BLaER1 (cell line): ENCODE results near the gene PHKA2.

Experiments used
- H3K27ac ChIP-seq: shearing (Covaris generic); formaldehyde crosslinking; 2 replicates; pipeline ENCODE4 v1.8.1; 2022
- H3K27me3 ChIP-seq: shearing (Covaris generic); formaldehyde crosslinking; 2 replicates; pipeline ENCODE4 v1.8.1; 2022
- H3K36me3 ChIP-seq: shearing (Covaris generic); formaldehyde crosslinking; 2 replicates; pipeline ENCODE4 v1.8.1; 2022
- H3K4me1 ChIP-seq: shearing (Covaris generic); formaldehyde crosslinking; 2 replicates; pipeline ENCODE4 v1.8.1; 2022
- H3K4me2 ChIP-seq: shearing (Covaris generic); formaldehyde crosslinking; 2 replicates; pipeline ENCODE4 v1.8.1; 2022
- H3K4me3 ChIP-seq: shearing (Covaris generic); formaldehyde crosslinking; 2 replicates; pipeline ENCODE4 v1.8.1; 2022
- H3K9ac ChIP-seq: shearing (Covaris generic); formaldehyde crosslinking; 2 replicates; pipeline ENCODE4 v1.8.1; 2022
- H3K9me3 ChIP-seq: shearing (Covaris generic); formaldehyde crosslinking; 2 replicates; pipeline ENCODE4 v1.8.1; 2022
- H4K20me1 ChIP-seq: shearing (Covaris generic); formaldehyde crosslinking; 2 replicates; pipeline ENCODE4 v1.8.1; 2022
- Cebpa-rat ChIP-seq: shearing (Covaris generic); IDR thresholded peaks from 2 replicates; pipeline ENCODE4 v1.8.1; 2022

Gene PHKA2

GRCh38 chrX:18974993-18975392, 8.9 kb downstream of the PHKA2 start:
- Histone ChIP-seq H3K4me1 (peaks cover 2% of the 10 kb centered on the region; the same call in 1 of the 2 replicates), H3K4me2 (no peak overlapping the region), H3K36me3 (peaks cover 6% of the 10 kb centered on the region; the same call in 1 of the 2 replicates), H3K27ac (no peak overlapping the region), H3K4me3 (no peak overlapping the region), H3K9ac (no peak overlapping the region), H3K9me3 (peaks cover 6% of the 10 kb centered on the region; the same call in 1 of the 2 replicates), H3K27me3 (peaks cover 47% of the 10 kb centered on the region), H4K20me1 (peaks cover 43% of the 10 kb centered on the region)
- no peak for TF ChIP-seq Cebpa-rat

- H3K9me3 ChIP-seq: peaks cover 6% of the 10 kb centered on the region; the same call in 1 of the 2 replicates
- TF ChIP-seq Cebpa-rat: no peak
These were observed 10.3 kb downstream of the PHKA2 start for GRCh38 chrX:18973527-18974192.

GRCh38 chrX:18971506-18971905, 12.4 kb downstream of the PHKA2 start:
- no peak for TF ChIP-seq Cebpa-rat
- H3K9ac ChIP-seq: no peak overlapping the region
- H3K27ac ChIP-seq: no peak overlapping the region
- peaks cover 6% of the 10 kb centered on the region; the same call in 1 of the 2 replicates for H3K36me3 ChIP-seq
- no peak overlapping the region for H3K4me3 ChIP-seq
- H4K20me1 ChIP-seq: peaks cover 55% of the 10 kb centered on the region
- no peaks in the 10 kb centered on the region for H3K4me1 ChIP-seq
- peaks cover 49% of the 10 kb centered on the region for H3K27me3 ChIP-seq
- H3K4me2 ChIP-seq: no peak overlapping the region
- peaks cover 6% of the 10 kb centered on the region; the same call in 1 of the 2 replicates for H3K9me3 ChIP-seq

More at GRCh38 chrX:18973527-18974192, 10.3 kb downstream of the PHKA2 start:
- H4K20me1 ChIP-seq: peaks cover 55% of the 10 kb centered on the region
- H3K27ac ChIP-seq: no peak overlapping the region
- H3K4me2 ChIP-seq: no peak overlapping the region
- no peaks in the 10 kb centered on the region for H3K4me1 ChIP-seq
- H3K9ac ChIP-seq: no peak overlapping the region
- H3K27me3 ChIP-seq: peaks cover 41% of the 10 kb centered on the region
- H3K36me3 ChIP-seq: peaks cover 6% of the 10 kb centered on the region; the same call in 1 of the 2 replicates
- H3K4me3 ChIP-seq: no peak overlapping the region

GRCh38 chrX:18970465-18970864, 13.4 kb downstream of the PHKA2 start:
- no peaks in the 10 kb centered on the region for H3K4me1 ChIP-seq
- H3K9me3 ChIP-seq: peaks cover 6% of the 10 kb centered on the region; the same call in 1 of the 2 replicates
- no peak for TF ChIP-seq Cebpa-rat
- peaks cover 57% of the 10 kb centered on the region for H4K20me1 ChIP-seq
- no peak overlapping the region for H3K4me2 ChIP-seq
- no peak overlapping the region for H3K4me3 ChIP-seq
- H3K27ac ChIP-seq: no peak overlapping the region
- H3K9ac ChIP-seq: no peak overlapping the region
- H3K36me3 ChIP-seq: peaks cover 6% of the 10 kb centered on the region; the same call in 1 of the 2 replicates
- peaks cover 41% of the 10 kb centered on the region for H3K27me3 ChIP-seq

- Histone ChIP-seq H3K4me1 (0 out of 2 replicates have a peak, but pooled peaks cover 7% of the 10 kb centered on the region), H3K4me3 (no peak overlapping the region), H3K9me3 (peaks cover 6% of the 10 kb centered on the region; the same call in 1 of the 2 replicates), H3K4me2 (no peak overlapping the region), H3K27ac (no peak overlapping the region), H4K20me1 (peaks cover 82% of the 10 kb centered on the region), H3K27me3 (peaks cover 50% of the 10 kb centered on the region), H3K9ac (no peak overlapping the region), H3K36me3 (peaks cover 6% of the 10 kb centered on the region; the same call in 1 of the 2 replicates)
- TF ChIP-seq Cebpa-rat: no peak
These were observed 17.3 kb downstream of the PHKA2 start for GRCh38 chrX:18966624-18967023.

GRCh38 chrX:18964901-18965300, 19.0 kb downstream of the PHKA2 start:
- Histone ChIP-seq H3K9ac (no peak overlapping the region), H3K4me3 (no peak overlapping the region), H3K4me1 (0 out of 2 replicates have a peak, but pooled peaks cover 7% of the 10 kb centered on the region), H3K9me3 (no peaks in the 10 kb centered on the region), H4K20me1 (peaks cover 79% of the 10 kb centered on the region), H3K36me3 (no peaks in the 10 kb centered on the region; the same call in 1 of the 2 replicates), H3K27me3 (peaks cover 50% of the 10 kb centered on the region), H3K27ac (no peak overlapping the region), H3K4me2 (no peak overlapping the region)
- no peak for TF ChIP-seq Cebpa-rat

GRCh38 chrX:18964026-18964425, 19.9 kb downstream of the PHKA2 start:
- Histone ChIP-seq H3K36me3 (no peaks in the 10 kb centered on the region; the same call in 1 of the 2 replicates), H3K27me3 (peaks cover 54% of the 10 kb centered on the region), H3K9ac (no peak overlapping the region), H3K9me3 (no peaks in the 10 kb centered on the region), H3K27ac (no peak overlapping the region), H3K4me1 (0 out of 2 replicates have a peak, but pooled peaks cover 7% of the 10 kb centered on the region), H3K4me3 (no peak overlapping the region), H3K4me2 (no peak overlapping the region), H4K20me1 (peaks cover 76% of the 10 kb centered on the region)
- no peak for TF ChIP-seq Cebpa-rat

- no peaks in the 10 kb centered on the region; the same call in 1 of the 2 replicates for H3K36me3 ChIP-seq
- H3K4me2 ChIP-seq: no peak overlapping the region
- TF ChIP-seq Cebpa-rat: no peak
- peaks cover 50% of the 10 kb centered on the region for H3K27me3 ChIP-seq
- peaks cover 63% of the 10 kb centered on the region for H4K20me1 ChIP-seq
- no peak overlapping the region for H3K27ac ChIP-seq
- 0 out of 2 replicates have a peak, but pooled peaks cover 7% of the 10 kb centered on the region for H3K4me1 ChIP-seq
- H3K9me3 ChIP-seq: no peaks in the 10 kb centered on the region
- no peak overlapping the region for H3K4me3 ChIP-seq
- no peak overlapping the region for H3K9ac ChIP-seq
These were observed 21.6 kb downstream of the PHKA2 start for GRCh38 chrX:18962329-18962728.

- 0 out of 2 replicates have a peak, but pooled peaks cover 7% of the 10 kb centered on the region for H3K4me1 ChIP-seq
- H3K9ac ChIP-seq: no peak overlapping the region
- H3K4me3 ChIP-seq: no peak overlapping the region
- no peak overlapping the region for H3K4me2 ChIP-seq
- no peak overlapping the region for H3K27ac ChIP-seq
- no peaks in the 10 kb centered on the region for H3K9me3 ChIP-seq
- no peak for TF ChIP-seq Cebpa-rat
- H3K27me3 ChIP-seq: peaks cover 44% of the 10 kb centered on the region
- H4K20me1 ChIP-seq: peaks cover 56% of the 10 kb centered on the region
- no peaks in the 10 kb centered on the region; the same call in 1 of the 2 replicates for H3K36me3 ChIP-seq
These were observed 22.2 kb downstream of the PHKA2 start for GRCh38 chrX:18961686-18962085.
